Natural killer cell (primary cell): ENCODE data around the gene SERPINA12. TPM values are rescaled to one million over a fixed set of nuclear protein-coding genes. Genes with fewer than 3 reads are reported as not detected.

Experiments used
- ATAC-seq, 3 donors: fragments of 150-1000 bp in 2 of 3; fragments of 200-7000 bp in 1 of 3; cut with Tn5 transposase; 1 replicate in 1 of 3; 2 replicates in 2 of 3; pipeline ENCODE4 v1.10.0; 2021; ENCODE audit warnings: mild to moderate bottlenecking in 2 of 3, moderate library complexity in 2 of 3
- DNase-seq, 2 donors: peaks; one replicate each; pipeline versions ENCODE4 v3.0.0 to v3.0.0-alpha.2; 2013 to 2021; ENCODE audit warnings: mixed read lengths in 1 of 2
- H3K27ac ChIP-seq: one replicate; pipeline ENCODE4 v1.5.1; 2013; ENCODE audit warnings: mild to moderate bottlenecking, low read length
- H3K27me3 ChIP-seq: one replicate; pipeline ENCODE4 v1.6.1; 2013; ENCODE audit warnings: low read length; ENCODE audit not compliant: control insufficient read depth, insufficient read depth
- H3K36me3 ChIP-seq: one replicate; pipeline ENCODE4 v1.6.1; 2013; ENCODE audit warnings: low read length; ENCODE audit not compliant: control insufficient read depth, insufficient read depth
- H3K4me1 ChIP-seq: one replicate; pipeline ENCODE4 v1.6.1; 2013; ENCODE audit warnings: low read length; ENCODE audit not compliant: control insufficient read depth, insufficient read depth
- H3K4me3 ChIP-seq: one replicate; pipeline ENCODE4 v1.5.1; 2013; ENCODE audit warnings: low read length
- H3K9me3 ChIP-seq: one replicate; pipeline ENCODE4 v1.6.1; 2013; ENCODE audit warnings: low read length; ENCODE audit not compliant: control insufficient read depth, insufficient read depth
- H3K27ac Mint-ChIP-seq, 2 donors: one replicate each; pipeline ENCODE4 v1.8.0; 2022; ENCODE audit warnings: mild to moderate bottlenecking in 2 of 2, mixed read lengths in 2 of 2, moderate library complexity in 1 of 2
- H3K27me3 Mint-ChIP-seq, 2 donors: one replicate each; pipeline ENCODE4 v1.8.0; 2022; ENCODE audit warnings: low read depth in 2 of 2, mixed read lengths in 2 of 2
- H3K36me3 Mint-ChIP-seq: one replicate; pipeline ENCODE4 v1.8.0; 2022; ENCODE audit warnings: mixed read lengths
- H3K4me1 Mint-ChIP-seq, 2 donors: one replicate each; pipeline ENCODE4 v1.8.0; 2022; ENCODE audit warnings: mixed read lengths in 2 of 2
- H3K4me3 Mint-ChIP-seq: one replicate; pipeline ENCODE4 v1.8.0; 2022; ENCODE audit warnings: mild to moderate bottlenecking, moderate library complexity, mixed read lengths
- H3K9me3 Mint-ChIP-seq, 2 donors: one replicate each; pipeline ENCODE4 v1.8.0; 2022; ENCODE audit warnings: mixed read lengths in 2 of 2
- WGBS: methylation state at CpG from one replicate; pipeline ENCODE4 v1.1.7; 2013; ENCODE audit warnings: missing lambda C conversion rate; ENCODE audit not compliant: insufficient coverage; 5-methylcytosine and 5-hydroxymethylcytosine counted together
- intact Hi-C: fragments of 100-400 bp; cut with micrococcal nuclease; formaldehyde crosslinking; loops from one replicate; pipeline ENCODE4 v1.14.2; 2022
- total RNA-seq, 4 donors: library from RNA; stranded (reverse); fragments of 120-200 nt in 1 of 4; gene quantifications; one replicate each; pipeline versions ENCODE4 v1.2.3 to v1.2.4, GENCODE V29; 2013 to 2022
- TF ChIP-seq, protein P1 (sequence below): fragments of 200-600 bp; IDR thresholded peaks from one replicate; pipeline ENCODE4 v1.8.0; 2022; ENCODE audit warnings: antibody characterized with exemption

SERPINA12 gene
- total RNA-seq, 3 donors from 2014 or later (not counting 1 experiment from before 2014, with no cell fraction given): not detected

DNA sequence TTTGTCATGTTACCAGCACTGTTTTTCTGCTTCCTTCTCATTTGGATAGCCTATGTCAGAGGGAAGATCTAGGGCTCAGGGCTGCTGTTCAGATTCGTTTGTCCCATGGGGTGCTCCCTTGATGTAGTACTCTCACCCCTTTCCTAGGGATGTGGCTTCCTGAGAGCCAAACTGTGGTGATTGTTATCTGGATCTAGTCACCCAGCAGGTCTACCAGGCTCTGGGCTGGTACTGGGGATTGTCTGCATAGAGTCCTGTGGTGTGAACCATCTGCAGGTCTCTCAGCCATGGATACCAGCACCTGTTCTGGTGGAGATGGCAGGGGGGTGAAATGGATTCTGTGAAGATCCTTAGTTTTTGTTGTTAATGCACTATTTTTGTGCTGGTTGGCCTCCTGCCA, 51.2 kb downstream of the SERPINA12 start:
- intact Hi-C loops: no loop called here
- H3K36me3 Mint-ChIP-seq: no peaks in the 10 kb centered on the region
- no peaks in the 10 kb centered on the region for H3K9me3 ChIP-seq
- H3K27me3 Mint-ChIP-seq: peaks cover 0 to 30% of the 10 kb centered on the region in 2 donors
- no peaks in the 10 kb centered on the region for H3K4me1 Mint-ChIP-seq
- ATAC-seq (no peak), DNase-seq (no peak)
- TF ChIP-seq, protein P1, sequence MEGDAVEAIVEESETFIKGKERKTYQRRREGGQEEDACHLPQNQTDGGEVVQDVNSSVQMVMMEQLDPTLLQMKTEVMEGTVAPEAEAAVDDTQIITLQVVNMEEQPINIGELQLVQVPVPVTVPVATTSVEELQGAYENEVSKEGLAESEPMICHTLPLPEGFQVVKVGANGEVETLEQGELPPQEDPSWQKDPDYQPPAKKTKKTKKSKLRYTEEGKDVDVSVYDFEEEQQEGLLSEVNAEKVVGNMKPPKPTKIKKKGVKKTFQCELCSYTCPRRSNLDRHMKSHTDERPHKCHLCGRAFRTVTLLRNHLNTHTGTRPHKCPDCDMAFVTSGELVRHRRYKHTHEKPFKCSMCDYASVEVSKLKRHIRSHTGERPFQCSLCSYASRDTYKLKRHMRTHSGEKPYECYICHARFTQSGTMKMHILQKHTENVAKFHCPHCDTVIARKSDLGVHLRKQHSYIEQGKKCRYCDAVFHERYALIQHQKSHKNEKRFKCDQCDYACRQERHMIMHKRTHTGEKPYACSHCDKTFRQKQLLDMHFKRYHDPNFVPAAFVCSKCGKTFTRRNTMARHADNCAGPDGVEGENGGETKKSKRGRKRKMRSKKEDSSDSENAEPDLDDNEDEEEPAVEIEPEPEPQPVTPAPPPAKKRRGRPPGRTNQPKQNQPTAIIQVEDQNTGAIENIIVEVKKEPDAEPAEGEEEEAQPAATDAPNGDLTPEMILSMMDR: no peak
- H3K4me3 ChIP-seq: no peak overlapping the region
- no peak overlapping the region for H3K27ac ChIP-seq
- H3K27ac Mint-ChIP-seq: no peak overlapping the region
- 90% methylated on average over 1 of the region's 1 CpG for WGBS
- H3K9me3 Mint-ChIP-seq: peaks cover 0 to 3% of the 10 kb centered on the region in 2 donors
- peaks cover 13% of the 10 kb centered on the region for H3K4me1 ChIP-seq
- no peaks in the 10 kb centered on the region for H3K27me3 ChIP-seq
- no peaks in the 10 kb centered on the region for H3K36me3 ChIP-seq
- no peak overlapping the region for H3K4me3 Mint-ChIP-seq

DNA sequence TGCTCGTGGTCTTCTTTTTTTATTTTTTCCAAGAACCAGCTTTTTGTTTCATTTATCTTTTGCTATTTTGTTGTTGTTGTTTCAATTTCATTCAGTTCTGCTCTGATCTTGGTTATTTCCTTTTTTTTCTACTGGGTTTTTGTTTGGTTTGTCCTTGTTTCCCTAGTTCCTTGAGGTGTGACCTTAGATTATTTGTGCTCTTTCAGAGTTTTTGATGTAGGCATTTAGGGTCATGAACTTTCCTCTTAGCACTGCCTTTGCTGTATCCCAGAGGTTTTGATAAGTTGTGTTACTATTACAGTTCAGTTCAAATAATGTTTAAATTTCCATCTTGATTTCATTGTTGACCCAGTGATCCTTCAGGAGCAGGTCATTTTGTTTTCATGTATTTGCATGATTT, 53.3 kb downstream of the SERPINA12 start:
- Histone ChIP-seq H3K9me3 (no peaks in the 10 kb centered on the region), H3K36me3 (no peaks in the 10 kb centered on the region), H3K27me3 (no peaks in the 10 kb centered on the region), H3K4me3 (no peak overlapping the region), H3K4me1 (peaks cover 3% of the 10 kb centered on the region), H3K27ac (no peak overlapping the region)
- Mint-ChIP-seq H3K9me3 (no peaks in the 10 kb centered on the region), H3K27me3 (peaks cover under 1 to 37% of the 10 kb centered on the region in 2 donors), H3K4me3 (no peak overlapping the region), H3K36me3 (no peaks in the 10 kb centered on the region), H3K4me1 (no peaks in the 10 kb centered on the region), H3K27ac (no peak overlapping the region)
- ATAC-seq: no peak
- intact Hi-C loops: no loop called here
- TF ChIP-seq, protein P1: no peak
- WGBS: no CpG with 5 or more reads among the region's 1 CpG
- no peak for DNase-seq

DNA sequence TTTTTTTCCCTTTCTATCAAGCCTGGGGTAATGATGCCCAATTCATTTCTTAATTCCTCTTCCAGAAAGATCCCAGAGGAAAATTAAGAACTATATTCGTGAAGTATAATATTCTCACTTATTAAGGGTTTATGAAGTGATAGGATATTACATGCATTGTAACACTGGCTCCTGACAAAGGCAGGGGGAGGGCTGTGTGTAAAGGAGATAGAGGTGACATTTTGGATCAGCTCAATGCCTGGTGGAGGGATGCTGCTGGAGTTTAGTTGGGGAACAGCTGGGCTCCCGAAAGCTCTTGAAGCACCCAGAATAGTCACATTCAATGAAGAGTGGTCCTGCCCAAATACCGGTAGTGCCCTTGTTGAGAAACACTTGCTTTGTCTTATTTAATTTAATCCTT, 57.4 kb downstream of the SERPINA12 start:
- ATAC-seq (no peak), DNase-seq (no peak)
- intact Hi-C loops: no loop called here
- WGBS: 41% methylated on average over 3 of the region's 3 CpGs
- H3K27ac ChIP-seq: no peak overlapping the region
- Mint-ChIP-seq H3K4me3 (no peak overlapping the region), H3K4me1 (no peaks in the 10 kb centered on the region), H3K27ac (no peak overlapping the region), H3K36me3 (no peaks in the 10 kb centered on the region), H3K27me3 (peaks cover 10 to 58% of the 10 kb centered on the region in 2 donors), H3K9me3 (no peaks in the 10 kb centered on the region)
- H3K36me3 ChIP-seq: no peaks in the 10 kb centered on the region
- TF ChIP-seq, protein P1: no peak
- H3K4me1 ChIP-seq: no peaks in the 10 kb centered on the region
- no peak overlapping the region for H3K4me3 ChIP-seq
- no peaks in the 10 kb centered on the region for H3K9me3 ChIP-seq
- no peaks in the 10 kb centered on the region for H3K27me3 ChIP-seq

DNA sequence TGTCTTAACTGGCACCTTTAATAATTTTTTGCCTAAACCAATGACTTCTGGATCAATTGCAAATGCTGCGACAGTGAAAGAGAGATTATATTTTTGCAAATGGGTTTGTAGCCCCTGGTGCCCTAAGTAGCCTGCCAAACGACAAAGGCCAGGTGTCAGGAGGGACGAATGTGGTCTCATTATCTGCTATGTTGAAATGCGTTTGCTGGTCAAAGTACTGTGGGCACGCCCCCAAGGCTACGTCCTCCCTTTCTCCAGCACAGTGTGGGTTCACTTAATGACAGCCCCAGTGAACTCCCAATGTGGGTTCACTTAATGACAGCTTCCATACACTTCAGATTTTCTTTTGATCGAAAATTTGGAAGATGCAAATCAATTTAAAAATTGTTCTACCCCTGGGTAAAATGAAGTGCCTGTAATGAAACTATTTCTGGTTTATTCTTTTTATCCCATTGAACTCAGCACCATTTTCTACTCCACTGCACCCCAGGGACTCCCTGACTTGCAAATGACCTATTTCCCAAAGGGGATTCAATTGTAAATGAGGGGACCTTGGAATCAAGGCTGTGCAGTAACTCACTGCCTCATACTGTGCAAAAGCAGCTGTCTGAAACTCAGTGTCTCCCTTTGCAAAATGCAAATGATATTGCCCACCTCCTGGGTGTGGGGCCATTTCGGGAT, 58.0 kb downstream of the SERPINA12 start:
- intact Hi-C loops: no loop called here
- Mint-ChIP-seq H3K9me3 (no peaks in the 10 kb centered on the region), H3K27ac (no peak overlapping the region), H3K4me1 (no peaks in the 10 kb centered on the region), H3K36me3 (no peaks in the 10 kb centered on the region), H3K27me3 (peaks cover 10 to 58% of the 10 kb centered on the region in 2 donors), H3K4me3 (no peak overlapping the region)
- Histone ChIP-seq H3K27ac (no peak overlapping the region), H3K4me1 (no peaks in the 10 kb centered on the region), H3K36me3 (no peaks in the 10 kb centered on the region), H3K4me3 (no peak overlapping the region), H3K9me3 (no peaks in the 10 kb centered on the region), H3K27me3 (no peaks in the 10 kb centered on the region)
- 29% methylated on average over 8 of the region's 8 CpGs for WGBS
- DNase-seq (no peak), ATAC-seq (no peak)
- TF ChIP-seq, protein P1: no peak
